ENCODE data around the gene USHBP1.
"Not testable (repeated sequence)": the region's sequence is repeated elsewhere in the genome, so short reads cannot be mapped to it uniquely, and the experiment has no call there.

Gene USHBP1

DNA sequence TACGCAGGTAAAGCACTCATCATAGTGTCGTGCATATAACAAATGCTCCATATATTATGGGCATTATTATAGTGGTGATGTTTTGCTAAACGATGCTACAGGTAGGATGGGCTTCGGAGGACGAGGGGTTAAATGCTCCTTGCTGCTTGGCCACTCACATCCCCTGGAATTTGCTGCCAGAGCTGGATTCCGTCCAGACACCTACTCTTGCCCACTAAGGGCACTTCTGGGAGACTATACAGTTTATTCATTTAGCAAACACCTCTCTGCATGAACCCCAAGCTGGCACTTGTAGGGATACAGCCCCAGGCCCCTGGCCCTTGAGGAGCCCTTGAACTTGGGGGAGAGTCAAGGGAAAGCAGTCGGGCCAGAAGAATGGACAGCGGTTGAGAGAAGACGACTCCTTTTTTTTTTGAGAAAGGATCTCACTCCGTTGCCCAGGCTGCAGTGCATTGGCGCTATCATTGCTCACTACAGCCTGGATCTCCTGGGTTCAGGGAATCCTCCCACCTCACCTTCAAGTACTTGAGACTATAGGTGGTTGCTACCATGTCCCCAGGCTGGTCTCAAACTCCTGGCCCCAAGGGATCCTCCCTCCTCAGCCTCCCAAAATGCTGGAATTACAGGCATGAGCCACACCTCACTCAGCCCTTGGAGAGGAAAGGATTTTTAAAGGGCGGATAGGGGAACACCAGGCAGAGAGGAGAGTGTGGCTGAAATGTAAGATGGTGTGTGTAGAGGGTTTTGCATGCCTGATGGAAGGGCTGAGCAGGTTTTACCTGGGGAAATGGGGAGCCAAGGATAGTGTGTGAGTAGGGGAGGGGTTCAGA is 40.1 kb upstream of the USHBP1 start:
- Mint-ChIP-seq H3K27me3 (no peaks in the 10 kb centered on the region), H3K36me3 (peaks cover 7% of the 10 kb centered on the region), H3K4me1 (peaks cover 59% of the 10 kb centered on the region), H3K27ac (peak overlapping the region; percentile 85), H3K9me3 (no peaks in the 10 kb centered on the region), H3K4me3 (peak overlapping the region; percentile 89)
- CTCF ChIA-PET, result interaction anchor here (0.6 to 1.3 kb wide), 7 partner anchors 11 to 84 kb away, joined by 3 to 13 read pairs (median 3); no protein-coding TSS in a partner anchor
- DNase-seq, result no peak

GRCh38 chr19:17303940-17304267 is 39.4 kb upstream of the USHBP1 start:
- CTCF ChIA-PET, result interaction anchor here (1.0 kb wide), 2 partner anchors 11 to 85 kb away, joined by 3 read pairs; no protein-coding TSS in a partner anchor
- Mint-ChIP-seq H3K36me3 (peaks cover 5% of the 10 kb centered on the region), H3K27ac (peak overlapping the region; percentile 22), H3K27me3 (no peaks in the 10 kb centered on the region), H3K9me3 (no peaks in the 10 kb centered on the region), H3K4me3 (peak overlapping the region; percentile 69), H3K4me1 (peaks cover 52% of the 10 kb centered on the region)
- DNase-seq, result no peak

DNA sequence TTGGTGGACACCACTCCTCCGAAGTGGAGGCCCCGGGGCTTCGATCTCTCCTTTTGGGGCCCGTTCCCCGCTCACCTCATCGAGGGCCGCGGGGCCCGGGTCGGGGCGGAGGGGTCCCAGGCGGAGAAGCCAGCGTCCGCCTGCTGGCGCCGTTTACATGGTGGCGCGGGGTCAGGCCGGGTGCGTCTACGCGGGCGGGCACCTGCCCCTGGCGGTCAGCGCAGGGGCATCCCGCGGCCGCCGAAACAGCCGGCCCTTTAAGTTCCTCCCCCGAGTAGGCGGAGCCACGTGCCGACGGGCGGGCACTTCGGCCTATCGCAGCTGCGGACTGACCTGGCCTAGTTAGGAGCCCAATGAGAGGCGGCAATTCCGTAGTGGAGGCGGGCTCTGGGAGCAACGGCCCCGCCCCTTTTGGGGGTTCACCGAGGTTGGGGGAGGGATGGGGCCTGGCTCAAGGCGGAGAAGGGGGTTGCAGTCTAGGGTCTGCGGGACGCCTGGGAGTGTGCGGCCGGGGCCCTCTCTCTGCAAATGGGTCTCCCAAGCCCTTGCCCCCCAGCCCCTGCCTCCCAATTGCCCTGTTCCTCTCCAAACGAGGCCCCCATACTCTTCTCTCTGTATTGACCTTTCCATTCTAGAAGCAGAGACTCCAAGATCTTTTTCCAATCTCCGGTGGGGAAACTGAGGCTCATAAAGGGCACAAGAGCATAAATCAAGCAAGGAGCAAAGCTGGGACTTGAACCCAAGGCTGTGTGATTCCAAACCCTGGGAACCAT is 38.8 kb upstream of the USHBP1 start, which contains the start of gene ABHD8:
Gene ABHD8 (minus strand): TSS at position 259 of the 773 bp plus-strand sequence. CDS start 1,809 bp downstream, outside the sequence.
- CTCF ChIA-PET, result interaction anchor here (1.0 kb wide), 2 partner anchors 11 to 85 kb away, joined by 3 read pairs; no protein-coding TSS in a partner anchor
- Mint-ChIP-seq H3K36me3 (peaks cover 6% of the 10 kb centered on the region), H3K4me1 (peaks cover 52% of the 10 kb centered on the region), H3K27me3 (no peaks in the 10 kb centered on the region), H3K27ac (peak within 1 kb of the TSS; percentile 73), H3K4me3 (peak within 1 kb of the TSS; percentile 69), H3K9me3 (peaks cover under 1% of the 10 kb centered on the region)
- DNase-seq, result peak; percentile 96

GRCh38 chr19:17302391-17303166 is 38.0 kb upstream of the USHBP1 start:
- no peaks in the 10 kb centered on the region for H3K27me3 Mint-ChIP-seq
- peak overlapping the region; percentile 69 for H3K4me3 Mint-ChIP-seq
- CTCF ChIA-PET, result interaction anchor here (1.0 to 1.3 kb wide), 2 partner anchors 10 to 86 kb away, joined by 3 to 7 read pairs; no protein-coding TSS in a partner anchor
- H3K9me3 Mint-ChIP-seq, result peaks cover 4% of the 10 kb centered on the region
- H3K4me1 Mint-ChIP-seq, result peaks cover 46% of the 10 kb centered on the region
- no peak for DNase-seq
- H3K27ac Mint-ChIP-seq, result peak overlapping the region; percentile 73
- peaks cover 7% of the 10 kb centered on the region for H3K36me3 Mint-ChIP-seq

GRCh38 chr19:17300992-17301619 is 36.6 kb upstream of the USHBP1 start:
- Mint-ChIP-seq H3K27me3 (no peaks in the 10 kb centered on the region), H3K4me1 (peaks cover 33% of the 10 kb centered on the region), H3K27ac (no peak overlapping the region), H3K36me3 (peaks cover 7% of the 10 kb centered on the region), H3K4me3 (no peak overlapping the region), H3K9me3 (peaks cover 4% of the 10 kb centered on the region)
- CTCF ChIA-PET, result interaction anchor here (1.2 kb wide), 1 partner anchor 85 kb away, joined by 4 read pairs; no protein-coding TSS in a partner anchor
- no peak for DNase-seq

GRCh38 chr19:17296976-17297375 is 32.4 kb upstream of the USHBP1 start:
- no peak for DNase-seq
- CTCF ChIA-PET, result interaction anchor here (1.0 kb wide), 2 partner anchors 89 to 92 kb away, joined by 3 read pairs; no protein-coding TSS in a partner anchor
- peaks cover 10% of the 10 kb centered on the region for H3K36me3 Mint-ChIP-seq
- no peak overlapping the region for H3K4me3 Mint-ChIP-seq
- H3K4me1 Mint-ChIP-seq, result peaks cover 10% of the 10 kb centered on the region
- peaks cover 4% of the 10 kb centered on the region for H3K27me3 Mint-ChIP-seq
- no peak overlapping the region for H3K27ac Mint-ChIP-seq
- peaks cover 4% of the 10 kb centered on the region for H3K9me3 Mint-ChIP-seq

- H3K4me1 Mint-ChIP-seq, result peaks cover 10% of the 10 kb centered on the region
- H3K9me3 Mint-ChIP-seq, result peaks cover 4% of the 10 kb centered on the region
- peaks cover 4% of the 10 kb centered on the region for H3K27me3 Mint-ChIP-seq
- H3K4me3 Mint-ChIP-seq, result no peak overlapping the region
- peaks cover 10% of the 10 kb centered on the region for H3K36me3 Mint-ChIP-seq
- H3K27ac Mint-ChIP-seq, result no peak overlapping the region
- CTCF ChIA-PET, result interaction anchor here (1.5 to 4.3 kb wide), 2 partner anchors 36 to 92 kb away, joined by 4 to 52 read pairs; no protein-coding TSS in a partner anchor
- DNase-seq, result no peak
Observed at GRCh38 chr19:17296273-17296672, 31.7 kb upstream of the USHBP1 start.

GRCh38 chr19:17295551-17295950 is 31.0 kb upstream of the USHBP1 start:
- H3K36me3 Mint-ChIP-seq, result peaks cover 10% of the 10 kb centered on the region
- H3K27me3 Mint-ChIP-seq, H3K27ac Mint-ChIP-seq, H3K4me3 Mint-ChIP-seq, H3K9me3 Mint-ChIP-seq, DNase-seq, H3K4me1 Mint-ChIP-seq: not testable (repeated sequence)
- CTCF ChIA-PET, result interaction anchor here (1.5 to 4.3 kb wide), 2 partner anchors 35 to 93 kb away, joined by 4 to 52 read pairs; no protein-coding TSS in a partner anchor

GRCh38 chr19:17294051-17294891 is 29.7 kb upstream of the USHBP1 start:
- Mint-ChIP-seq H3K27ac (no peak overlapping the region), H3K36me3 (peaks cover 10% of the 10 kb centered on the region), H3K9me3 (peaks cover 4% of the 10 kb centered on the region), H3K4me1 (peaks cover 12% of the 10 kb centered on the region), H3K4me3 (no peak overlapping the region), H3K27me3 (peaks cover 14% of the 10 kb centered on the region)
- peak; percentile 60 for DNase-seq
- CTCF ChIA-PET, result interaction anchor here (1.0 to 4.3 kb wide), 3 partner anchors 11 to 94 kb away, joined by 3 to 52 read pairs (median 13); partner anchors contain the start of gene MRPL34

DNA sequence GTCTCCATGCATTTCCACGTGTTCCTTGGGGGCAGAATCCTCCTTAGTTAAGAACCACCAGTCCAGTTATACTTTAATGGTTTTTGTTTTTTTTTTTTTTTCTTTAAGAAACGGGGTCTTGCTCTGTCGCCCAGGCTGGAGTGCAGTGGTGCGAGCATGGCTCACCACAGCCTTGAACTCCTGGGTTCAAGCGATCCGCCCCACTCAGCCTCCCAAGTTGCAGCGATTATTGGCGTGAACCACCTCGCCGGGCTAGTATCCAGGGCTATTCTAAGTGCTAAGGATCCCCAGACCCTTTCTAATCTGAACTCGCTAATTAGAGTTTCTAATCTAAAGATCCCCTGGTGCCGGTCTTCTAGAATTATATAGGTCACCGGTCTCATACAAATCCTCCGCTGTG is 29.1 kb upstream of the USHBP1 start:
- H3K27me3 Mint-ChIP-seq, result peaks cover 17% of the 10 kb centered on the region
- H3K27ac Mint-ChIP-seq, result no peak overlapping the region

GRCh38 chr19:17292301-17293074 is 27.9 kb upstream of the USHBP1 start:
- CTCF ChIA-PET, result interaction anchor here (0.6 to 4.3 kb wide), 15 partner anchors 9 to 257 kb away, joined by 3 to 52 read pairs (median 3); partner anchors contain the start of genes ABHD8, ANKLE1, BABAM1 and DDA1
- no peaks in the 10 kb centered on the region for H3K9me3 Mint-ChIP-seq
- H3K36me3 Mint-ChIP-seq, result peaks cover 6% of the 10 kb centered on the region
- peak overlapping the region; percentile 87 for H3K4me3 Mint-ChIP-seq
- DNase-seq, result peak; percentile 85
- H3K4me1 Mint-ChIP-seq, result peaks cover 12% of the 10 kb centered on the region
- peak overlapping the region; percentile 87 for H3K27ac Mint-ChIP-seq
- H3K27me3 Mint-ChIP-seq, result peaks cover 17% of the 10 kb centered on the region

More for the DNA sequence above, 29.1 kb upstream of the USHBP1 start:
- CTCF ChIA-PET, result interaction anchor here (0.8 to 4.3 kb wide), 9 partner anchors 8 to 221 kb away, joined by 3 to 52 read pairs (median 4); partner anchors contain the start of genes BABAM1, DDA1 and MRPL34
- peaks cover 10% of the 10 kb centered on the region for H3K36me3 Mint-ChIP-seq
- no peak overlapping the region for H3K4me3 Mint-ChIP-seq
- peaks cover 4% of the 10 kb centered on the region for H3K9me3 Mint-ChIP-seq
- no peak for DNase-seq
- H3K4me1 Mint-ChIP-seq, result peaks cover 12% of the 10 kb centered on the region

DNA sequence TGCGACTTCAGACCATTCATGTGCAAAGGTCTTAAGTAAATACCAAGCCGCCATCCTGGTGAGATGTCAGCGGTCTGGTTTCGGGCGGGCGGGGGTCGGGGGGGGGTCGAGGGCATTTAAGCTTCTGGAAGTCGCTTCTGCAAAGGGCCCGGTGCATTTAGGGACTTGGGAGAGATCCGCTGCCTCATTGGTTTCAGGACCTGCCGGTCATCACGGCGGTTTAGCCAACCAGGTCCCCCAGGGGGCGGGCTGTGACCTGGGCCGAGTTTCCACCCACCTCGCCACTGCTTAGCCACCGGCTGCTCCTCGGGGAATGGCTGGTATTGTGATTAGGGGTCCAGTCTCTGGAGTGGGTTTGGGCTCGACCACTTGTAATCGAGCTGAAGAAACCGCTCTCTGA is 24.9 kb upstream of the USHBP1 start:
- peaks cover 17% of the 10 kb centered on the region for H3K27me3 Mint-ChIP-seq
- CTCF ChIA-PET, result no interaction called here
- peak; percentile 65 for DNase-seq
- peaks cover 4% of the 10 kb centered on the region for H3K36me3 Mint-ChIP-seq
- no peaks in the 10 kb centered on the region for H3K9me3 Mint-ChIP-seq
- H3K4me3 Mint-ChIP-seq, result no peak overlapping the region
- H3K27ac Mint-ChIP-seq, result no peak overlapping the region
- peaks cover 12% of the 10 kb centered on the region for H3K4me1 Mint-ChIP-seq
